Esophagus muscularis mucosa (tissue), 4 donors: ENCODE data around the gene SMAD1. TPM values are rescaled to one million over a fixed set of nuclear protein-coding genes. Genes with fewer than 3 reads are reported as not detected.
"Not testable (repeated sequence)": the region's sequence is repeated elsewhere in the genome, so short reads cannot be mapped to it uniquely, and the experiment has no call there.

ENCODE experiments used
- DNase-seq: peaks from one replicate; pipeline ENCODE4 v3.0.0-alpha.2; 2017; ENCODE audit errors: extremely low spot score
- H3K27ac ChIP-seq, 4 donors: fragments of 200-600 bp; sonication (generic); replicated peaks in 1 of 4; 1 replicate in 3 of 4; 2 replicates in 1 of 4; pipeline ENCODE4 v1.5.1; 2016 to 2019; ENCODE audit warnings: mild to moderate bottlenecking in 1 of 4
- H3K27me3 ChIP-seq, 4 donors: fragments of 200-600 bp; sonication (generic); one replicate each; pipeline versions ENCODE4 v1.5.1 to v1.6.0; 2016 to 2019
- H3K36me3 ChIP-seq, 4 donors: fragments of 200-600 bp; sonication (generic); one replicate each; pipeline ENCODE4 v1.5.1; 2016 to 2019
- H3K4me1 ChIP-seq, 4 donors: fragments of 200-600 bp; sonication (generic); one replicate each; pipeline ENCODE4 v1.5.1; 2016 to 2019
- H3K4me3 ChIP-seq, 4 donors: fragments of 200-600 bp; sonication (generic); 1 replicate in 2 of 4; 2 replicates in 2 of 4; pipeline ENCODE4 v1.5.1; 2016 to 2019; ENCODE audit warnings: mild to moderate bottlenecking in 4 of 4, moderate library complexity in 1 of 4
- H3K9me3 ChIP-seq, 4 donors: fragments of 200-600 bp; sonication (generic); 1 replicate in 3 of 4; 2 replicates in 1 of 4; pipeline ENCODE4 v1.5.1; 2016 to 2019
- CTCF ChIP-seq, 3 experiments: fragments of 200-600 bp in 2 of 3; fragments of 450-650 bp in 1 of 3; sonication (generic) in 2 of 3; IDR thresholded peaks; one replicate each; pipeline ENCODE4 v1.5.1; 2017 to 2019; ENCODE audit warnings: antibody characterized with exemption in 3 of 3, mild to moderate bottlenecking in 2 of 3, moderate library complexity in 1 of 3
- EP300 ChIP-seq: sonication (generic); formaldehyde crosslinking; IDR thresholded peaks from one replicate; pipeline ENCODE4 v1.6.1; 2017; ENCODE audit warnings: antibody characterized with exemption
- POLR2A ChIP-seq: fragments of 450-650 bp; IDR thresholded peaks from one replicate; pipeline ENCODE4 v1.6.1; 2017; ENCODE audit warnings: antibody characterized with exemption, moderate library complexity, mild to moderate bottlenecking, low read depth
- POLR2AphosphoS5 ChIP-seq, 2 donors: sonication (generic); formaldehyde crosslinking; IDR thresholded peaks; one replicate each; pipeline ENCODE4 v1.6.1; 2017; ENCODE audit warnings: antibody characterized with exemption in 2 of 2
- WGBS: methylation state at CpG from one replicate; pipeline ENCODE4 v1.1.5; 2018; 5-methylcytosine and 5-hydroxymethylcytosine counted together
- intact Hi-C: fragments of 100-400 bp; cut with DNase I; formaldehyde crosslinking; loops from one replicate; pipeline ENCODE4 v1.15.1; 2023
- total RNA-seq, 4 donors: library from RNA; depleted of rRNA; stranded (reverse); fragments of >200 nt; gene quantifications; one replicate each; pipeline versions ENCODE4 v1.1.0 to v1.2.1, GENCODE V29; 2016

The SMAD1 gene
- total RNA-seq, 4 donors from 2014 or later, result 19.5 to 34.3 (median 29.2) TPM

DNA sequence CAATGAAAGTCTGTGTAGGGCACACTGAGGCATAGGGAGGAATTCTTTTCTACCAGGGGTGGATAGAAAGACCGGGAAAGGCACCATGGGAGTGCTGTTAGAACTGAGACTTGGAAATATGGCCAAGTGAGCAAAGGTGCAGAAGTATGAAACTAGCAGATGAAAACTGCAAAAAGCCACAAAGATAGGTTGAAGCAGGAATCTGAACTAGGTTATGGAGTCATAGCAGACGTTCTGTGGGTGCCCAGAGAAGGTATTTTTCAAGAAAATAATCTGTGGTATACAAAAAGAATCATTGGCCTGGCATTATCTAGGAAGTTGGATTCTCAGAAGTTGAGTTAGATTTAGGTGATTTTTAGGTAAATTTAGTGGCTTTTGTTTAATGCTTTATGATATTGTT is 48.5 kb downstream of the SMAD1 start:
- H3K27me3 ChIP-seq, result no peaks in the 10 kb centered on the region
- no peaks in the 10 kb centered on the region for H3K9me3 ChIP-seq
- no peak for DNase-seq
- no peak overlapping the region for H3K27ac ChIP-seq
- WGBS, result 81% methylated on average over 2 of the region's 2 CpGs
- H3K4me3 ChIP-seq, result no peak overlapping the region
- H3K4me1 ChIP-seq, result peaks cover 16 to 55% (median 46%) of the 10 kb centered on the region in 4 donors
- H3K36me3 ChIP-seq, result no peaks in the 10 kb centered on the region
- intact Hi-C loops, result no loop called here
- no peak for TF ChIP-seq EP300
- TF ChIP-seq CTCF (IDR thresholded peaks at IDR 0.05), result no peak
- TF ChIP-seq POLR2AphosphoS5 (IDR thresholded peaks at IDR 0.05), result no peak
- TF ChIP-seq POLR2A, result no peak

GRCh38 chr4:145530662-145531061 is 49.0 kb downstream of the SMAD1 start:
- no peak for DNase-seq
- TF ChIP-seq POLR2AphosphoS5 (IDR thresholded peaks at IDR 0.05), result no peak
- no peak for TF ChIP-seq EP300
- no peak for TF ChIP-seq CTCF (IDR thresholded peaks at IDR 0.05)
- TF ChIP-seq POLR2A, result no peak
- 92% methylated on average over 1 of the region's 1 CpG for WGBS
- Histone ChIP-seq H3K9me3 (no peaks in the 10 kb centered on the region), H3K27ac (no peak overlapping the region), H3K27me3 (no peaks in the 10 kb centered on the region), H3K4me3 (no peak overlapping the region), H3K36me3 (no peaks in the 10 kb centered on the region), H3K4me1 (peaks cover 12 to 50% (median 42%) of the 10 kb centered on the region in 4 donors)
- intact Hi-C loops, result no loop called here

- no peaks in the 10 kb centered on the region for H3K36me3 ChIP-seq
- H3K4me1 ChIP-seq, result peaks cover 8 to 45% (median 36%) of the 10 kb centered on the region in 4 donors
- TF ChIP-seq POLR2A, result no peak
- no peak for TF ChIP-seq POLR2AphosphoS5 (IDR thresholded peaks at IDR 0.05)
- no peak for TF ChIP-seq EP300
- no peak for TF ChIP-seq CTCF (IDR thresholded peaks at IDR 0.05)
- intact Hi-C loops, result no loop called here
- H3K9me3 ChIP-seq, result no peaks in the 10 kb centered on the region
- no peak for DNase-seq
- no peaks in the 10 kb centered on the region for H3K27me3 ChIP-seq
- no peak overlapping the region for H3K27ac ChIP-seq
- no peak overlapping the region for H3K4me3 ChIP-seq
- 75% methylated on average over 2 of the region's 2 CpGs for WGBS
Observed at GRCh38 chr4:145531223-145531622, 49.6 kb downstream of the SMAD1 start.

DNA sequence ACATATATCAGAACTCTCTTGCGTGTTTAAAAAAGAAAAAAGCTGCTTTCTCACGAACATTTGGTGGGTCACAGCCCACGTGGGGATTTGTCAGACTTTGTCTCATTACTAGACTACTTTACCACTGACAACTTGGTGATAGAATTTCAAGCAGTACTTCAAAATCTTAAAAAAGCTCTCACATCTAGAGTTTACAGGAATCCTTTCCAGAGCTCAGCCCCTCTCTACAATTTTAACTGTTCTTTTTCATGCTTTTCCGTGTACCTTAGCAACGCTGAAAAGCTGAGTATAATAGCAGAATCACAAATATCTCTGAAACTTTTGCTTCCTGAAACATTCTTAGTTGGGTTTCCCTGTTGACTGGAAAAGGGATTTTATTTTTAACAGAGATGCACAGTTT is 50.2 kb downstream of the SMAD1 start:
- Histone ChIP-seq H3K27me3 (no peaks in the 10 kb centered on the region), H3K27ac (no peak overlapping the region), H3K36me3 (no peaks in the 10 kb centered on the region), H3K4me3 (no peak overlapping the region), H3K9me3 (no peaks in the 10 kb centered on the region), H3K4me1 (peaks cover 8 to 42% (median 30%) of the 10 kb centered on the region in 4 donors)
- WGBS, result 76% methylated on average over 5 of the region's 5 CpGs
- intact Hi-C loops, result no loop called here
- TF ChIP-seq CTCF (IDR thresholded peaks at IDR 0.05), result no peak
- TF ChIP-seq POLR2A, result no peak
- no peak for TF ChIP-seq POLR2AphosphoS5 (IDR thresholded peaks at IDR 0.05)
- TF ChIP-seq EP300, result no peak
- DNase-seq, result no peak

GRCh38 chr4:145533001-145533400 is 51.3 kb downstream of the SMAD1 start:
- 78% methylated on average over 4 of the region's 4 CpGs for WGBS
- Histone ChIP-seq H3K4me1 (peaks cover 8 to 46% (median 31%) of the 10 kb centered on the region in 4 donors), H3K27me3 (no peaks in the 10 kb centered on the region), H3K4me3 (no peak overlapping the region), H3K36me3 (no peaks in the 10 kb centered on the region), H3K27ac (no peak overlapping the region), H3K9me3 (no peaks in the 10 kb centered on the region)
- DNase-seq, result no peak
- intact Hi-C loops, result no loop called here
- no peak for TF ChIP-seq POLR2AphosphoS5 (IDR thresholded peaks at IDR 0.05)
- TF ChIP-seq CTCF (IDR thresholded peaks at IDR 0.05), result no peak
- no peak for TF ChIP-seq EP300
- no peak for TF ChIP-seq POLR2A

GRCh38 chr4:145533415-145533814 is 51.8 kb downstream of the SMAD1 start:
- H3K9me3 ChIP-seq, intact Hi-C loops, H3K36me3 ChIP-seq, H3K27ac ChIP-seq, H3K27me3 ChIP-seq, H3K4me3 ChIP-seq, DNase-seq: not testable (repeated sequence)
- H3K4me1 ChIP-seq, result peaks cover 8 to 49% (median 32%) of the 10 kb centered on the region in 4 donors
- WGBS, result 94% methylated on average over 3 of the region's 3 CpGs
